GM18868 (cell line): ENCODE measurements around the gene PPIAL4G.
"Not testable (repeated sequence)": the region's sequence is repeated elsewhere in the genome, so short reads cannot be mapped to it uniquely, and the experiment has no call there.

Source experiments
- ATAC-seq: cut with Tn5 transposase; IDR thresholded peaks from one replicate; pipeline ENCODE4 v1.9.1; 2021; ENCODE audit warnings: mild to moderate bottlenecking, moderate library complexity; ENCODE audit not compliant: unreplicated experiment

The PPIAL4G gene

GRCh38 chr1:148483029-148483428 is at the start of gene PPIAL4G:
TSS of gene PPIAL4G (minus strand) at chr1:148483302. CDS start at chr1:148483252, 50 bp downstream.
- not testable (repeated sequence) for ATAC-seq

DNA sequence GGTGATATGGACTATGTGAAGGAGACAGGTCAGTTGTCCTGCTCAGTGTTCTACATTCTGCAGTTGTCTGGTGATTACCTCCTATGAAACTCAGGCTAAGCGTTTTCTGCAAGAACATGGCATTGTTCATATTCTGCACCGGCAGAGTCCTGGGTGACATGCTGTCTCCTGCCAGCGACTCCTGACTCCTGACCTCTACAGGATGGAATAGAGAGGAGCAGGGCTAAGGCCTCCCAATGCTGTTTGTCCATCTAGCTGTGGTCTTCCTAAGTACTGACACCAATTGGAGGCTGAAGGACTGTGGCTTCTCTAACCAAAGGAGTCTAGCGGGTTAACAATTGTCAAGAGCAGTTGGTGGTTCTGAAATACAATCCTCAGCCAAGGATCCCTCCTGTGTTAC is 49.1 kb upstream of the PPIAL4G start:
- not testable (repeated sequence) for ATAC-seq

DNA sequence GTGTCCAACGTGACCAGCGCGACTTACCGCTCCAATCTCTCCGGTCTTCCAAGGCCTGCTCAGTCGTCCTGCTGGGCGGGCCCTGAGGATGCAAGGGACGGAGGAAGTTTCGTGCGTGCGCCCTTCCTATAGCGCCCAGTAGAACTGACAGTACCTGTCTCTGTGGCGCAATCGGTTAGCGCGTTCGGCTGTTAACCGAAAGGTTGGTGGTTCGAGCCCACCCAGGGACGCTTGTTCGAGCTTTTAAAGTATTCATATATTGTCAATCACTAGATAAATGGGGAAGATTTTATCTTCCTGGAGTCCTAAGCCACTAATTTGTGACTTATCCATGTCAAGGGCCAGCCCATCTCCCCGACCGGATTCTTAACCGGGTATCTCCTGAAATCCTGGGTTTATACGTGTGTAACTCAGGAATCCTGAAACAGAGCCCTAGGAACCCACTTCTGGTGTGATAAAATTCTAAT is 46.0 kb upstream of the PPIAL4G start:
- not testable (repeated sequence) for ATAC-seq

DNA sequence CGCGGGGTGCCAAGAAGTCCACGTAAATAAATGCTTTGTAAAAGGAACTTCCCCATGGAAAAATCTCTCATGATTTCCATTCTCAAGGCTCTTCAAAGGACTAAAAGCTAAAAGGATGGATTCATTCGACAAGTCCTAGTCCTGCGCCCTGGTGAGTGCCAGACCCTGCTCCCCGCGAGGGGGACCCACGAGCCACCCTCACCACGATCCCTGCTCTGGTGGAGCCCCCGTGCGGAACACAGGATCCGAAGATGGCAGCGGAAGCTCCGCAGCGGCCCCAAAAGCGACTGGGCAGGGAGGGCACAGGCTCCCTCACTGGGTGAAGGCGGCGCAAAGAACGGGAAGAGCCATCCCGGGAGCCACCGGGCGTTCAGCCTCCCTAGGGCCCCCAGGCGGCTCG is 45.5 kb upstream of the PPIAL4G start:
- ATAC-seq = not testable (repeated sequence)

DNA sequence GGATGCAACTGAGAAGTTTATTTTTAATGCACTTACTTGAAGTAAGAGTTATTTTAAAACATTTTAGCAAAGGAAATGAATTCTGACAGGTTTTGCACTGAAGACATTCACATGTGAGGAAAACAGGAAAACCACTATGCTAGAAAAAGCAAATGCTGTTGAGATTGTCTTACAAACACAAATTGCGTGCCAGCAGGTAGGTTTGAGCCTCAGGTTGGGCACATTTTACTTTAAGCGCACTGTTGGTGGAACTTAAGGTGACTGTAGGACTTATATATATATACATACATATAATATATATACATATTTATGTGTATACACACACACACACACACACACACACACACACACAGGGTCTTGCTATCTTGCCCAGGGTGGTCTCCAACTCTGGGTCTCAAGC is 43.5 kb upstream of the PPIAL4G start:
- not testable (repeated sequence) for ATAC-seq

- not testable (repeated sequence) for ATAC-seq
These were observed 40.4 kb upstream of the PPIAL4G start for GRCh38 chr1:148523205-148524144.

GRCh38 chr1:148522561-148523204 is 39.6 kb upstream of the PPIAL4G start:
- peak; percentile 83 for ATAC-seq

- peak; percentile 36 for ATAC-seq
These were observed 39.0 kb upstream of the PPIAL4G start for GRCh38 chr1:148522072-148522471.

- not testable (repeated sequence) for ATAC-seq
These were observed 31.2 kb upstream of the PPIAL4G start for GRCh38 chr1:148514310-148514709.

GRCh38 chr1:148512571-148513184 is 29.6 kb upstream of the PPIAL4G start:
- ATAC-seq = not testable (repeated sequence)

DNA sequence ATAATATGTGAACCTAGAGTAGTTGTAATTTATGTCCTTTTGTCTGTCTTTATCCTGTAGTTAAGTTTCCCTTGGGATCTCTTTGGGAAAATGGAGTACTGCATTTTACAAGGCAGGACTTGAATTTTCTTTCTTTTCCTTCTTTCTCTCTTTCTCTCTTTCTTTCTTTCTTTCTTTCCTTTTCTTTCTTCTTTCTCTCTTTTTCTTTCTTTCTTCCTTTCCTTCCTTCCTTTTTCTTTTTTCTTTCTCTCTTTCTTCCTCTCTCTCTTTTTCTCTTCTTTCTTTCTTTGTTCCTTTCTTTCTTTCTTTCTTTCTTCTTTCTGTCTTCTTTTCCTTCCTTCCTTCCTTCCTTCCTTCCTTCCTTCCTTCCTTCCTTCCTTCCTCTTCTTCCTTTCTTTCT is 10.8 kb upstream of the PPIAL4G start:
- ATAC-seq = not testable (repeated sequence)

GRCh38 chr1:148481134-148481533 is 2.0 kb downstream of the PPIAL4G start:
- not testable (repeated sequence) for ATAC-seq

- not testable (repeated sequence) for ATAC-seq
These were observed 23.4 kb downstream of the PPIAL4G start for GRCh38 chr1:148459694-148460093.

- not testable (repeated sequence) for ATAC-seq
These were observed 24.1 kb downstream of the PPIAL4G start for GRCh38 chr1:148458901-148459581.

DNA sequence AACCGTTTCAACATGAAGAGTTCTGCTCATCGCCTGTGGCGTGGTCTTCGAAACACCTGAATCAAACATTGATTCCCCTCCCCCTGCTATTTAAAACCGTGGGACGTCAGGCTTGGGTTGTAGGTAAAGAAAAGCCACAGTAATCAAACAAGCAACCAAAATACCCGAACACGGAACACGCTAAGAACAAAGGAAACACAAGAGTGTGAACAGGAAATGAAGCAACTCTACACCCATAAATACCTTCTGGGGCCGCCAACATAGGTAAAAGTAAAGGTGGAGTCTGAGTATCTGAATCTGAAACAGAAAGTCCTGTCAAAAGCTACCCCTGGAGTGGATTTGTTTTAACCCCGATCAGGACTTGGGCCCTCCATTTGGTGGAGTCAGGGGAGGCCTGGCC is 24.7 kb downstream of the PPIAL4G start:
- ATAC-seq = not testable (repeated sequence)

GRCh38 chr1:148452845-148453244 is 30.3 kb downstream of the PPIAL4G start:
- not testable (repeated sequence) for ATAC-seq

- not testable (repeated sequence) for ATAC-seq
These were observed 43.3 kb downstream of the PPIAL4G start for GRCh38 chr1:148439654-148440325.

GRCh38 chr1:148435406-148435805 is 47.7 kb downstream of the PPIAL4G start:
- ATAC-seq = no peak

DNA sequence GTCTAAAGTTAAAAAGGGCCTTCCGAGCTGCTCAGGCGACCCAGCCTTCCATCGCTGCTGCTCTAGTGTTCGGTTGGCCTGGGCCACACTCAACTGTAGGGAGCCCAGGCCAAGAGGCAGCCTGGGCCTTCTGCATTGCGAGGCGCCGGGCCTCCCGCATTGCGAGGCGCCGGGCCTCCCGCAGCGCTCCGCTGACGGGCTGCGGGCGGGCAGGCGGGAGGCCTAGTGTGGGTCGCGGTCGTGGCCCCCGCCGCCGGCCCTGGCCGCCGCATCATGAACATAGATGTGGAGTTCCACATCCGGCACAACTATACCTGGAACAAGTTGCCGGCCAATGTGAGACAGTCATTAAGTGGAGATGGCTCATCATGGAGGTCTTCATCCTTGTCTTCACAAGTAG is 48.3 kb downstream of the PPIAL4G start:
- ATAC-seq = no peak

DNA sequence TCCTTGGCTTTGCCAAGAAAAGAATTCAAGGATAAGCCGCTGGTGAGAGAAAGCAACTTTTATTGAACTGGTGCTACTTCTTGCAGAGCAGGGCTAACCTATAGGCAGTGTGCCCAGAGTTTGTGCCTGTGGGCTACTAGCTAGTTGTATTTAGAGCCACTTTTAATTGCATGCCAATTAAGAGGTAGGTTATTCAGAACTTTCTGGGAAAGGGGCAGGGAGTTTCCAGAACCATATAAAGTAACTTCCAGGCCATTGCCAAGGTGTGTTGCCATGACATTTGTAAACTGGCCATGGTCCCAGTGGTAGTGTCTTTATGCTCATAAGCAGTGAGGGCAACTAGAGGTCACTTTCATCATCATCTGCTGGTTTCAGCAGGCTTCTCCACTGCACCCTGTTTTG is 50.2 kb downstream of the PPIAL4G start:
- not testable (repeated sequence) for ATAC-seq
